Mesothelial cell of epicardium (in vitro differentiated cells): ENCODE results near the gene PAFAH2. TPM values are rescaled to one million over a fixed set of nuclear protein-coding genes. Genes with fewer than 3 reads are reported as not detected.
"Not testable (repeated sequence)": the region's sequence is repeated elsewhere in the genome, so short reads cannot be mapped to it uniquely, and the experiment has no call there.

Experiments used
- DNase-seq, 2 experiments: peaks; one replicate each; pipeline ENCODE4 v3.0.0; 2021; ENCODE audit warnings: low spot score in 2 of 2; ENCODE audit not compliant: unreplicated experiment in 2 of 2
- H3K27ac Mint-ChIP-seq: 2 replicates; pipeline ENCODE4 v1.8.0; 2021; ENCODE audit warnings: mixed read lengths
- H3K27me3 Mint-ChIP-seq: 2 replicates; pipeline ENCODE4 v1.8.0; 2021; ENCODE audit warnings: low read depth, mixed read lengths
- H3K36me3 Mint-ChIP-seq: 2 replicates; pipeline ENCODE4 v1.8.0; 2021; ENCODE audit warnings: mixed read lengths
- H3K4me1 Mint-ChIP-seq: 2 replicates; pipeline ENCODE4 v1.8.0; 2021; ENCODE audit warnings: mixed read lengths
- H3K4me3 Mint-ChIP-seq: 2 replicates; pipeline ENCODE4 v1.8.0; 2021; ENCODE audit warnings: mild to moderate bottlenecking, moderate library complexity, mixed read lengths
- H3K9me3 Mint-ChIP-seq: 2 replicates; pipeline ENCODE4 v1.8.0; 2021; ENCODE audit warnings: mixed read lengths
- CTCF ChIP-seq: fragments of 200-600 bp; sonication (generic); IDR thresholded peaks from one replicate; pipeline ENCODE4 v1.5.0; 2021; ENCODE audit warnings: antibody characterized with exemption; ENCODE audit not compliant: unreplicated experiment
- total RNA-seq: library from RNA; stranded (reverse); gene quantifications from 3 replicates; pipeline ENCODE4 v1.2.1, GENCODE V29; 2021

The PAFAH2 gene
- total RNA-seq, 1 donor from 2014 or later = 9.1 TPM

DNA sequence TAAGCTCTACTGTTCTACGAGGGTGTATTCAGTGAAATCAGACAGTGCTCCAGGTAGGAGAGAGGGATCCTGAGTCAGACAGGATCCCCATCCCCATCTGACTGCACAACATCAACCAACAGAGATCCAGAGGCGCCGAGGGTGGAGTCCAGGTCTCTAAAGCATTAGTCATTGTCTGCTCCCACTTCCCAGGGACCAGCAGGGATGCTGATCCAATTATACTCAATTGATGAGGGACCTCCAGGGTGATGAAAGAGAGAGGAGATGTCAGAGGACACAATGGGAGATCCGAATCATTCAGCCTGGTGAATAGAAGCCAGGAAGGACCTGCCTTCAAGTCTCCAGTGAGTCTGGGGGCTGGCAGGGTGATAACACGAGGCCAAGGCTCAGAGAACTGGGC is 52.1 kb downstream of the PAFAH2 start:
- Mint-ChIP-seq H3K4me1 (no peaks in the 10 kb centered on the region), H3K27me3 (no peaks in the 10 kb centered on the region), H3K4me3 (no peak overlapping the region), H3K36me3 (peaks cover 2% of the 10 kb centered on the region), H3K27ac (no peak overlapping the region), H3K9me3 (peaks cover 22% of the 10 kb centered on the region)
- no peak for DNase-seq
- TF ChIP-seq CTCF = no peak

GRCh38 chr1:25944986-25945385 is 52.9 kb downstream of the PAFAH2 start:
- no peak for DNase-seq
- H3K36me3 Mint-ChIP-seq = peaks cover 2% of the 10 kb centered on the region
- H3K27me3 Mint-ChIP-seq = no peaks in the 10 kb centered on the region
- H3K27ac Mint-ChIP-seq = no peak overlapping the region
- H3K9me3 Mint-ChIP-seq = peaks cover 19% of the 10 kb centered on the region
- H3K4me3 Mint-ChIP-seq = no peak overlapping the region
- no peaks in the 10 kb centered on the region for H3K4me1 Mint-ChIP-seq
- TF ChIP-seq CTCF = no peak

GRCh38 chr1:25943511-25943910 is 54.4 kb downstream of the PAFAH2 start:
- not testable (repeated sequence) for H3K4me3 Mint-ChIP-seq, H3K27me3 Mint-ChIP-seq, H3K36me3 Mint-ChIP-seq, H3K27ac Mint-ChIP-seq, DNase-seq, H3K4me1 Mint-ChIP-seq
- peaks cover 18% of the 10 kb centered on the region for H3K9me3 Mint-ChIP-seq

DNA sequence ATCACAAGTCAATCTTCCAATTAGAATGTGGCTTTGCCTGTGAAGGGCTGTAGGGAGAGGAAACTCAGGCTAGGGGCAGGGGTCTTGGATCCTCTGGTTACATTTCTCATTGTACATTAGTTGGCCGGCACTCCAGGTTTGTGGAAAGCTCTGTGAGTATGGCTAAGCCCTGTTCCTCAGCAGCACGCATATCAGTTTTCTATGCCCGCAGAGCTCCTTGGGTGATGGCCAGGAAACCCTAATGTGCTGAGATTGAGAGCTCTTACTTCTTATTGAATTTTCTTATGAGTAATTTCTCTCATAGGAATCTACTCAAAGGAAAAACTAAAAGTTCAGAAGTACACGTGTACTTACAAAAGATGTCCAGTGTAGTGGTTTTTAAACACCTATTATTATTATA is 60.9 kb downstream of the PAFAH2 start:
- no peak for DNase-seq
- H3K36me3 Mint-ChIP-seq = no peaks in the 10 kb centered on the region
- TF ChIP-seq CTCF = no peak
- no peaks in the 10 kb centered on the region for H3K27me3 Mint-ChIP-seq
- H3K9me3 Mint-ChIP-seq = no peaks in the 10 kb centered on the region
- H3K27ac Mint-ChIP-seq = no peak overlapping the region
- H3K4me1 Mint-ChIP-seq = peaks cover 23% of the 10 kb centered on the region
- H3K4me3 Mint-ChIP-seq = no peak overlapping the region

- H3K4me3 Mint-ChIP-seq = no peak overlapping the region
- peak overlapping the region; percentile 93 for H3K27ac Mint-ChIP-seq
Observed at GRCh38 chr1:25933479-25934365, 64.1 kb downstream of the PAFAH2 start.

DNA sequence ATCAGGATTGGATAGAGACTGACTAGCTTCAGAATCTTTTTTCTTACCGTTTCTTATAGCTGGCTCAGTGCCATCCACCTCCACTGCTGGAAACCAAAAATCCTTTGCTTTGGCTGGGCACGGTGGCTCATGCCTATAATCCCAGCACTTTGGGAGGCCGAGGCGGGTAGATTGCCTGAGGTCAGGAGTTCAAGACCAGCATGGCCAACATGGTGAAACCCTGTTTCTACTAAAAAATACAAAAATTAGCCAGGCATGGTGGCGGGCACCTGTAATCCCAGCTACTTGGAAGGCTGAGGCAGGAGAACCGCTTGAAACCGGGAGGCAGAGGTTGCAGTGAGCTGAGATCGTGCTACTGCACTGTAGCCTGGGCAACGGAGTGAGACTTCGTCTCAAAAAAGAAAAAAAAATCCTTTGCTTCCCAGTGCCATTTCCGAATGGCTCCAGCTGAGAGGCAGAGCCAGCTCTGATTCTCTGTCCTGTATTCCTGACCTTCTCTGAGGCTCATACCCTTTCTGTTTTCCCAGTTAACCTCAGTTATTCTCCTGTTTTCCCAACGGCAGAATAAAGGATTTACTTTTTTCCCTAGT is 65.0 kb downstream of the PAFAH2 start:
- not testable (repeated sequence) for H3K4me3 Mint-ChIP-seq, H3K27me3 Mint-ChIP-seq
- H3K27ac Mint-ChIP-seq = peak overlapping the region; percentile 93

More at GRCh38 chr1:25933479-25934365, 64.1 kb downstream of the PAFAH2 start:
- peaks cover 23% of the 10 kb centered on the region for H3K4me1 Mint-ChIP-seq
- H3K9me3 Mint-ChIP-seq = no peaks in the 10 kb centered on the region
- no peak for DNase-seq
- no peaks in the 10 kb centered on the region for H3K27me3 Mint-ChIP-seq
- no peak for TF ChIP-seq CTCF
- H3K36me3 Mint-ChIP-seq = no peaks in the 10 kb centered on the region

More for the DNA sequence above, 65.0 kb downstream of the PAFAH2 start:
- not testable (repeated sequence) for H3K9me3 Mint-ChIP-seq, DNase-seq, H3K36me3 Mint-ChIP-seq
- peaks cover 29% of the 10 kb centered on the region for H3K4me1 Mint-ChIP-seq
